ENCODE data around the gene CDON. TPM values are rescaled to one million over a fixed set of nuclear protein-coding genes. Genes with fewer than 3 reads are reported as not detected.

The CDON gene
- total and polyA plus RNA-seq, 2 donors (not counting 1 experiment from before 2014, with no cell fraction given): 0.01 TPM; not detected in 1

- Histone ChIP-seq H3K4me3 (ENCODE audit: control extremely low read depth in 1 of 5, extremely low read depth in 1 of 5, insufficient read depth in 1 of 5, low read depth in 2 of 5, low read length in 4 of 5) (no peak overlapping the region), H3K27me3 (replicated peaks in 1 of 4; ENCODE audit: control extremely low read depth in 1 of 4, control insufficient read depth in 3 of 4, insufficient read depth in 4 of 4, low read length in 3 of 4) (no peaks in the 10 kb centered on the region), H2AFZ (ENCODE audit: insufficient read depth, low read depth, low read length, poor library complexity, severe bottlenecking) (no peak overlapping the region), H3K4me2 (replicated peaks; ENCODE audit: low read depth, low read length, poor library complexity, severe bottlenecking) (no peak overlapping the region), H3K27ac (ENCODE audit: low read length in 2 of 2) (no peak overlapping the region), H3K79me2 (ENCODE audit: control insufficient read depth, insufficient read depth, low read length) (no peaks in the 10 kb centered on the region), H3K9ac (ENCODE audit: low read length) (no peak overlapping the region), H3K4me1 (ENCODE audit: control insufficient read depth in 2 of 2, insufficient read depth in 2 of 2, low read length in 2 of 2) (no peaks in the 10 kb centered on the region), H3K9me3 (ENCODE audit: control extremely low read depth in 1 of 3, control insufficient read depth in 2 of 3, insufficient read depth in 1 of 3, low read length in 2 of 3) (no peaks in the 10 kb centered on the region), H3K36me3 (replicated peaks in 1 of 2; ENCODE audit: control extremely low read depth in 1 of 2, control insufficient read depth in 1 of 2, extremely low read depth in 1 of 2, insufficient read depth in 2 of 2, low read length in 1 of 2) (no peaks in the 10 kb centered on the region), H4K20me1 (ENCODE audit: control insufficient read depth, insufficient read depth, low read length, poor library complexity, severe bottlenecking) (no peaks in the 10 kb centered on the region)
- no peaks in the 10 kb centered on the region for H3K4me1 Mint-ChIP-seq
- TF ChIP-seq CTCF (IDR thresholded peaks at IDR 0.05) (no peak), EZH2 (IDR thresholded peaks at IDR 0.05; ENCODE audit: borderline replicate concordance, insufficient read depth, low read depth, low read length, poor library complexity, severe bottlenecking) (no peak)
- H3K27me3 Mint-ChIP-seq: peaks cover 18% of the 10 kb centered on the region
- WGBS (ENCODE audit: insufficient coverage): 87% methylated on average over 7 of the region's 8 CpGs
- CTCF ChIA-PET: no interaction called here
- H3K4me3 Mint-ChIP-seq: no peak overlapping the region
- POLR2A ChIA-PET: no interaction called here
- H3K9me3 Mint-ChIP-seq (ENCODE audit: insufficient read depth): no peaks in the 10 kb centered on the region
- ATAC-seq (ENCODE audit: low read depth): no peak
- no peak for DNase-seq
- intact Hi-C loops (cut with micrococcal nuclease): no loop called here
- H3K27ac Mint-ChIP-seq: no peak overlapping the region
Observed at GRCh38 chr11:126008956-126009355, 53.7 kb downstream of the CDON start.

DNA sequence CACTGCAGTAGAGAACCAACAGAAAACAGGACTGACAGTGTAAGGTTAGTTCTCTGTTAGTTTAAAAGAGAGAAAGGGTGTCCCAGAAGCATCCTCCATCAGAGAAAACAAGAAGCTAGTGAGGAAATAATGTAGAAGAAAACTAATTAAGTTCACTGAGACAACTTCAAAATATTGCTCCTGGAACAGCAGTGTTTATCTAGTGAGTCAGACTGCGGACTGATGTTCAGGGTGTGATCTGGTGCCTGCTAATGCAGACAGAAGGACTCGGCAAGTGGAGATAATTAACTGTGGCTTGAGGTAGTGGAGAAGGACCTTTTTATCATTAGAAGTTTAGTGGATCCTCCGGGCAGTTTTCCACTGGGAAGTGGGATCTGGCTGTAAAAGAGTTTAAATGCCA, 55.4 kb downstream of the CDON start:
- Histone ChIP-seq H3K36me3 (replicated peaks in 1 of 2; ENCODE audit: control extremely low read depth in 1 of 2, control insufficient read depth in 1 of 2, extremely low read depth in 1 of 2, insufficient read depth in 2 of 2, low read length in 1 of 2) (no peaks in the 10 kb centered on the region), H3K4me3 (ENCODE audit: control extremely low read depth in 1 of 5, extremely low read depth in 1 of 5, insufficient read depth in 1 of 5, low read depth in 2 of 5, low read length in 4 of 5) (no peak overlapping the region), H4K20me1 (ENCODE audit: control insufficient read depth, insufficient read depth, low read length, poor library complexity, severe bottlenecking) (no peaks in the 10 kb centered on the region), H2AFZ (ENCODE audit: insufficient read depth, low read depth, low read length, poor library complexity, severe bottlenecking) (no peak overlapping the region), H3K9ac (ENCODE audit: low read length) (no peak overlapping the region), H3K9me3 (ENCODE audit: control extremely low read depth in 1 of 3, control insufficient read depth in 2 of 3, insufficient read depth in 1 of 3, low read length in 2 of 3) (no peaks in the 10 kb centered on the region), H3K27me3 (replicated peaks in 1 of 4; ENCODE audit: control extremely low read depth in 1 of 4, control insufficient read depth in 3 of 4, insufficient read depth in 4 of 4, low read length in 3 of 4) (peaks cover 0 to 5% (median 0%) of the 10 kb centered on the region in 4 experiments), H3K4me2 (replicated peaks; ENCODE audit: low read depth, low read length, poor library complexity, severe bottlenecking) (no peak overlapping the region), H3K4me1 (ENCODE audit: control insufficient read depth in 2 of 2, insufficient read depth in 2 of 2, low read length in 2 of 2) (no peaks in the 10 kb centered on the region), H3K79me2 (ENCODE audit: control insufficient read depth, insufficient read depth, low read length) (no peaks in the 10 kb centered on the region), H3K27ac (ENCODE audit: low read length in 2 of 2) (no peak overlapping the region)
- POLR2A ChIA-PET: no interaction called here
- TF ChIP-seq EZH2 (IDR thresholded peaks at IDR 0.05; ENCODE audit: borderline replicate concordance, insufficient read depth, low read depth, low read length, poor library complexity, severe bottlenecking): no peak
- TF ChIP-seq CTCF (IDR thresholded peaks at IDR 0.05): no peak
- CTCF ChIA-PET: no interaction called here
- H3K9me3 Mint-ChIP-seq (ENCODE audit: insufficient read depth): no peaks in the 10 kb centered on the region
- no peaks in the 10 kb centered on the region for H3K4me1 Mint-ChIP-seq
- 93% methylated on average over 3 of the region's 3 CpGs for WGBS (ENCODE audit: insufficient coverage)
- H3K4me3 Mint-ChIP-seq: no peak overlapping the region
- intact Hi-C loops (cut with micrococcal nuclease): no loop called here
- H3K27me3 Mint-ChIP-seq: peaks cover 16% of the 10 kb centered on the region
- DNase-seq (no peak), ATAC-seq (ENCODE audit: low read depth) (no peak)
- H3K27ac Mint-ChIP-seq: no peak overlapping the region
